ENCODE measurements around the gene CAB39L.
A peak's percentile ranks its signal among the peaks of the same experiment; 100 is the strongest.

The CAB39L gene

GRCh38 chr13:49314344-49314882 is 129.5 kb downstream of the CAB39L start:
- DNase-seq (ENCODE audit: low read depth in 1 of 2, low spot score in 1 of 2): no peak

GRCh38 chr13:49311816-49312215 is 132.0 kb downstream of the CAB39L start:
- DNase-seq (ENCODE audit: low read depth in 1 of 2, low spot score in 1 of 2): no peak

- no peak for DNase-seq (ENCODE audit: low read depth in 1 of 2, low spot score in 1 of 2)
Measured at GRCh38 chr13:49310251-49310650, 133.6 kb downstream of the CAB39L start.

- DNase-seq (ENCODE audit: low read depth in 1 of 2, low spot score in 1 of 2): no peak
Measured at GRCh38 chr13:49308921-49309408, 134.9 kb downstream of the CAB39L start.

- no peak for DNase-seq (ENCODE audit: low read depth in 1 of 2, low spot score in 1 of 2)
Measured at GRCh38 chr13:49308097-49308875, 135.6 kb downstream of the CAB39L start.

- DNase-seq (ENCODE audit: low read depth in 1 of 2, low spot score in 1 of 2): no peak
Measured at GRCh38 chr13:49307365-49307764, 136.5 kb downstream of the CAB39L start.

- no peak for DNase-seq (ENCODE audit: low read depth in 1 of 2, low spot score in 1 of 2)
Measured at GRCh38 chr13:49305792-49306425, 138.0 kb downstream of the CAB39L start.

GRCh38 chr13:49304763-49305700 is 138.8 kb downstream of the CAB39L start:
- no peak for DNase-seq (ENCODE audit: low read depth in 1 of 2, low spot score in 1 of 2)

GRCh38 chr13:49304356-49304755 is 139.5 kb downstream of the CAB39L start:
- no peak for DNase-seq (ENCODE audit: low read depth in 1 of 2, low spot score in 1 of 2)

GRCh38 chr13:49303533-49304252 is 140.2 kb downstream of the CAB39L start:
- DNase-seq (ENCODE audit: low read depth in 1 of 2, low spot score in 1 of 2): no peak

GRCh38 chr13:49302817-49303216 is 141.0 kb downstream of the CAB39L start:
- DNase-seq (ENCODE audit: low read depth in 1 of 2, low spot score in 1 of 2): no peak

- DNase-seq (ENCODE audit: low read depth in 1 of 2, low spot score in 1 of 2): no peak
Measured at GRCh38 chr13:49302222-49302621, 141.6 kb downstream of the CAB39L start.

GRCh38 chr13:49300739-49301589 is 142.9 kb downstream of the CAB39L start:
- DNase-seq (ENCODE audit: low read depth in 1 of 2, low spot score in 1 of 2): peak; percentile 15 to 65

- DNase-seq (ENCODE audit: low read depth in 1 of 2, low spot score in 1 of 2): no peak
Measured at GRCh38 chr13:49300276-49300675, 143.6 kb downstream of the CAB39L start.

GRCh38 chr13:49298903-49299605 is 144.8 kb downstream of the CAB39L start:
- DNase-seq (ENCODE audit: low read depth in 1 of 2, low spot score in 1 of 2): no peak

- no peak for DNase-seq (ENCODE audit: low read depth in 1 of 2, low spot score in 1 of 2)
Measured at GRCh38 chr13:49298416-49298815, 145.4 kb downstream of the CAB39L start.

- DNase-seq (ENCODE audit: low read depth in 1 of 2, low spot score in 1 of 2): no peak
Measured at GRCh38 chr13:49297338-49297737, 146.5 kb downstream of the CAB39L start.

GRCh38 chr13:49296659-49297058 is 147.2 kb downstream of the CAB39L start:
- DNase-seq (ENCODE audit: low read depth in 1 of 2, low spot score in 1 of 2): no peak

GRCh38 chr13:49295244-49295643 is 148.6 kb downstream of the CAB39L start:
- no peak for DNase-seq (ENCODE audit: low read depth in 1 of 2, low spot score in 1 of 2)

Data from activated CD4-positive, alpha-beta T cell treated with anti-CD3 and anti-CD28 coated beads, Interleukin-2, amount 50 U/mL, for 24 hours (primary cell).